Progenitor cell of endocrine pancreas (in vitro differentiated cells): ENCODE measurements around the gene SATB2. TPM values are rescaled to one million over a fixed set of nuclear protein-coding genes. Genes with fewer than 3 reads are reported as not detected.
A peak's percentile ranks its signal among the peaks of the same experiment; 100 is the strongest.

Experiments
- DNase-seq: peaks from one replicate; pipeline ENCODE4 v3.0.0; 2021; ENCODE audit warnings: low spot score; ENCODE audit not compliant: unreplicated experiment
- H3K27ac Mint-ChIP-seq: 2 replicates; pipeline ENCODE4 v1.8.0; 2021; ENCODE audit warnings: mild to moderate bottlenecking, moderate library complexity, mixed read lengths
- H3K27me3 Mint-ChIP-seq: 2 replicates; pipeline ENCODE4 v1.8.0; 2021; ENCODE audit warnings: mixed read lengths
- H3K36me3 Mint-ChIP-seq: 2 replicates; pipeline ENCODE4 v1.8.0; 2022; ENCODE audit warnings: mixed read lengths; ENCODE audit not compliant: insufficient read depth
- H3K4me1 Mint-ChIP-seq: 2 replicates; pipeline ENCODE4 v1.8.0; 2021; ENCODE audit warnings: low read depth, mixed read lengths
- H3K4me3 Mint-ChIP-seq: 2 replicates; pipeline ENCODE4 v1.8.0; 2021; ENCODE audit warnings: low read depth, mild to moderate bottlenecking, moderate library complexity, mixed read lengths
- H3K9me3 Mint-ChIP-seq: 2 replicates; pipeline ENCODE4 v1.8.0; 2021; ENCODE audit warnings: low read depth, mixed read lengths
- total RNA-seq: library from RNA; stranded (reverse); gene quantifications from 2 replicates; pipeline ENCODE4 v1.2.1, GENCODE V29; 2021
- TF ChIP-seq, protein P1 (sequence below): fragments of 200-600 bp; sonication (generic); IDR thresholded peaks from one replicate; pipeline ENCODE4 v1.5.0; 2021; ENCODE audit warnings: antibody characterized with exemption, mild to moderate bottlenecking; ENCODE audit not compliant: unreplicated experiment

SATB2 gene
- total RNA-seq, 1 donor from 2014 or later, result 4.4 TPM

DNA sequence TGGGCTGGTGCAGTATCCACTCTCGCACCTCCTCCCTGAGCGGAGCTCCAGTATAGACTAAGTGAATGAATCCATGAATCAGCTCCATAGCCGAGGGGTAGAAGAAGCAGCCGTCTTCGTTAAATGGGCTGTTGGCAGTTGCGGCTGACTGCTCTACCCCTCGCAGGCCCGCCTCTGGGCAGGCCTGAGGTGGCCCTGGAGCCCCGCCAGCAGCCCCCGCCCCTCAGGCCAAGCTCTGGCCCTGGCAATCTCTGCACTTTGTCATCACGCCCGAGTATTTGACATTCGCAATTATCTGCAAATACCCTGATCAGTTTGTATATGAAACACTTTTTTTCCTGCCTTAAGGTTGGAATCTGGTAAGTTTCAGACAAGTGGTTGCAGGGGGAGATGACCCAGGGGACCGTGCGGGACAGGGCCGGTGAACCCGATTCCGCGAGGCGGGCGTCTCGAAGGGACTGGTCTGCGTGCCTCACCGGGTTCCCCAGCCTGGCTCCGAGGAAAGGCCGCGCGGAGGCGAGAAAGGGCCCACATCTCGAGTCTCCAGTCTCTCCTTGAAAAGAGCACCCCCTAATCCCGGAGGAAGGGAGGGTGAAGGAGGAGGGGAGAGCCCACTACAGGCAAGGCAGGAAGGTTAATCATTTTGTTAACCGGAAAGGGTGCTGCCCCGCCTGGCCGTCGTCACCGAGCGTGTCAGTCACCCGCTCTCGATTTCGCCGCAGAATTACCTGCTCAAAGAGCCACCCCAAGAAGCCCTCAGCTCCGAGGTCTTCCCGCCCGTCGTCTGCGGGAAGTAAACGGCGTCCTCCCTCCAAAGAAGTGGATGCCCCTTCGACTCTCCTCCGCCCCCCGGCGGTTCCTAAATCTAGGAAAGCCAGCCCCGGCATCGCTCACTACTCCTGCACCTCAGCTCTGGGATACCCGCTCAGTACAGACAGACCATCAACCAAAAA lies 11.1 kb upstream of the SATB2 start:
- Mint-ChIP-seq H3K27ac (peak overlapping the region; percentile 41), H3K4me3 (peak overlapping the region; percentile 58), H3K4me1 (peaks cover 9% of the 10 kb centered on the region), H3K36me3 (no peaks in the 10 kb centered on the region), H3K27me3 (peaks cover 93% of the 10 kb centered on the region), H3K9me3 (no peaks in the 10 kb centered on the region)
- TF ChIP-seq, protein P1, sequence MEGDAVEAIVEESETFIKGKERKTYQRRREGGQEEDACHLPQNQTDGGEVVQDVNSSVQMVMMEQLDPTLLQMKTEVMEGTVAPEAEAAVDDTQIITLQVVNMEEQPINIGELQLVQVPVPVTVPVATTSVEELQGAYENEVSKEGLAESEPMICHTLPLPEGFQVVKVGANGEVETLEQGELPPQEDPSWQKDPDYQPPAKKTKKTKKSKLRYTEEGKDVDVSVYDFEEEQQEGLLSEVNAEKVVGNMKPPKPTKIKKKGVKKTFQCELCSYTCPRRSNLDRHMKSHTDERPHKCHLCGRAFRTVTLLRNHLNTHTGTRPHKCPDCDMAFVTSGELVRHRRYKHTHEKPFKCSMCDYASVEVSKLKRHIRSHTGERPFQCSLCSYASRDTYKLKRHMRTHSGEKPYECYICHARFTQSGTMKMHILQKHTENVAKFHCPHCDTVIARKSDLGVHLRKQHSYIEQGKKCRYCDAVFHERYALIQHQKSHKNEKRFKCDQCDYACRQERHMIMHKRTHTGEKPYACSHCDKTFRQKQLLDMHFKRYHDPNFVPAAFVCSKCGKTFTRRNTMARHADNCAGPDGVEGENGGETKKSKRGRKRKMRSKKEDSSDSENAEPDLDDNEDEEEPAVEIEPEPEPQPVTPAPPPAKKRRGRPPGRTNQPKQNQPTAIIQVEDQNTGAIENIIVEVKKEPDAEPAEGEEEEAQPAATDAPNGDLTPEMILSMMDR, result no peak
- no peak for DNase-seq

DNA sequence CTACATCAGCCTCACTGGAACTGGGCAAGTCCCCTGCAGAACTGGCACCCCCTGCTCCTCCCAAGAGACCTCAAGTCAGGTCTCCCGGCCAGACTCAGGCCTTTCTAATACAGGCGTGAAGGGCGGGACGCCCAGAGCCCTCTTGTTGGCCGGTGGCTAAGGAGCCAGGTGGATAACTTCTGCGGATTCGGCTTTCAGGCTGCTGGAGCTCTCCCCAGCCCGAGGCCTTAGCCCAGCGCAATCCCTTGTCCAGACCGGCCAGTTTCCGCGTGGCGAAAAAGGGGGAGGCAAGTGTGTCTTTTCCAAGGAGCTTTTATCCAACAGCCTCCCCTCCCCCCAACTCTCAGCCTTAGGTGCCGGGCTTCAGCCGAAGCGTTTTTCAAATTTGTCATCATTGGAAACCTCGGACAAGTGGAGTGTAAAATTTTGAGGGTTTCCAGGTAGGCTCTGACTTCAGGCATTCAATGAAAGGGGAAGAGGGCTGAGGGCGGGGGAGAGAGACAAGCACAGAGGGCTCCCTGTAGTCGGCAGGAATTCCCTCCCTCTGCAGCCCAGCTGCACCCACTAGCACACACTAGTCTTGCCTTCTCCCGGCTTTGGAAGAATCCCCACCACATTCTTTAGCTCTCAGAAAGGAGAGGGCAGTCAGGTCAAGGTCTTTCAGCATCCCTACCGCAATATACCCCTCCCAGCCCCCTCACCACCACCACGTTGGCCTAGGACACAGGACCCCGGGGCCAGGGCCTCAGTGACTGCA lies 9.5 kb upstream of the SATB2 start:
- TF ChIP-seq, protein P1, result no peak
- no peaks in the 10 kb centered on the region for H3K36me3 Mint-ChIP-seq

DNA sequence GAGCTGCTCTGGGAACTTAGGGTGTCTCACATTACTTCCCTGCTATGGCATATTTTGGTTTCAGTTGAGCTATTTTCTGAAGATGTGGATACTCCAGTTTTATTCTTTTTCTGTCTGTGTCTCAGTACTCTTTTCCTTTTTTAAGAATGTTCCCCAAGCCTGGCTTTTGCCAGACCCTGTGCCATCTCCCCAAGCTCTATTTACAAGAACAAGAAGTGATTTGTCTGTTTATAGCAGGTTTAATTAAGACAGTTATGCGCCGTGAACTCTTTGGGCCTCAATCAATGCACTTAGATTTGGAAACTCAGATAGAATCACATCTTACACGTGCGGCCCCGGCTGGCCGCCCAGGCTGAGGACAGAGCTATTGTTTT lies 8.9 kb upstream of the SATB2 start:
- H3K4me1 Mint-ChIP-seq, result peaks cover 9% of the 10 kb centered on the region
- no peaks in the 10 kb centered on the region for H3K36me3 Mint-ChIP-seq
- no peak overlapping the region for H3K27ac Mint-ChIP-seq
- H3K27me3 Mint-ChIP-seq, result peaks cover 94% of the 10 kb centered on the region
- DNase-seq, result no peak
- H3K4me3 Mint-ChIP-seq, result no peak overlapping the region
- TF ChIP-seq, protein P1, result no peak
- H3K9me3 Mint-ChIP-seq, result no peaks in the 10 kb centered on the region

More for the DNA sequence above, 9.5 kb upstream of the SATB2 start:
- no peak for DNase-seq
- Mint-ChIP-seq H3K27ac (no peak overlapping the region), H3K9me3 (no peaks in the 10 kb centered on the region), H3K4me1 (peaks cover 9% of the 10 kb centered on the region), H3K4me3 (no peak overlapping the region), H3K27me3 (peaks cover 94% of the 10 kb centered on the region)

DNA sequence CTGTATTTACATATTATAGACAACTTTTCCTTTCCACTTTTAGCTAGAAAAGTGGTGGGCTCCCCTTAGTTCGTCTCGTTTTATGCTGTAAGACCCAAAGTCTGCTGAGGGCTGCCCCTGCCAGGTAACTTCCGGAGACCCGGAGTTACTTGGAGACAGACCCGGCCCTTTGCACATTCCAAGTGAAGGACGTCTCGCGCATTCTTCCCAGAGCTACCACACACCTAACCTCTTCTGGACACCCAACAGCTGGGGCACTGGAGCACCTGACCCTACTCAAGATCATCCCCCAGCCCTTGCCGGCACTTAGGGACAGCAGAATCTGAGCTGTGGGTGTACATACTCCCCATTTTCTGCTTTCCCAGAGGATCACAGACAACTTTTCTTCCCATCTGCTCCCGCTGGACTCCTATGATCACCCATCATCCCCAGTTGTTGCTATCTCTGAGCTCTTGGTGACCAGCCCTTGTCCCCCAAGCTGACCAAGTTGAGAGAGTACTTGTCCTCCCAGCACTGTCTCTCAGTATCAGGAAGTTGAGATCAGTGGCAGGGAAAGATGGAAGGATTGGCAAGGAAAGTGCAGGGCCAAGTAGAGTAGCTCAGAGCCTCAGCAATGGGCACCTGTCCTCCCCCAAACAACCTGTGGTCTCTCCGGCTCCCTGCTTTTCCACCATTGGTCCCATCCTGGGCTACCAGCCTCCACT lies 8.4 kb upstream of the SATB2 start:
- no peaks in the 10 kb centered on the region for H3K9me3 Mint-ChIP-seq
- H3K4me1 Mint-ChIP-seq, result peaks cover 9% of the 10 kb centered on the region
- no peak for DNase-seq
- TF ChIP-seq, protein P1, result no peak
- H3K27me3 Mint-ChIP-seq, result peaks cover 94% of the 10 kb centered on the region
- no peaks in the 10 kb centered on the region for H3K36me3 Mint-ChIP-seq
- H3K27ac Mint-ChIP-seq, result no peak overlapping the region
- H3K4me3 Mint-ChIP-seq, result no peak overlapping the region

DNA sequence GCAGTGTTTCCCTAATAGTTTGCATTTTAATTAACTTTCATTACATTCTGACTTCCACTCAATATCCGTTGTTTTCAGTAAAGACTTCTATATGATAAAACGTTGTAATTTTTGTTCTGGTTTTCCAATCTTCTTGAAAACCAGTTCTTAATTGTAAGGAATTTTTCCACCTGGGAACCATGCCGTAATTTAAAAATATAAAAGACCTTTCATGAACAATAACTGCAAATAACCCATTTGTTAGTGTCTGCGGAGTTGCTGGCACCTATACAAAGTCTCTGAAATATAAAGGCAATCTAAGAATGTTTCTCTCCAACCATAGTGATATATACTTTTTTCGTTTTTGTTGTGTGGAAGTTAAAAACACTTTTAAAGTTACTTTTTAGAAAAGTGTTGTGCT lies 7.7 kb upstream of the SATB2 start:
- Mint-ChIP-seq H3K9me3 (no peaks in the 10 kb centered on the region), H3K27me3 (peaks cover 94% of the 10 kb centered on the region), H3K27ac (no peak overlapping the region), H3K4me1 (peaks cover 8% of the 10 kb centered on the region), H3K4me3 (no peak overlapping the region), H3K36me3 (no peaks in the 10 kb centered on the region)
- no peak for DNase-seq
- TF ChIP-seq, protein P1, result no peak
